ENCODE results near the gene KIF13A.

The KIF13A gene

GRCh38 chr6:17881085-17881858, 106.2 kb downstream of the KIF13A start:
- no peak overlapping the region for H3K27ac ChIP-seq
- no peak for DNase-seq (ENCODE audit: low read depth, low spot score)

- no peak overlapping the region for H3K27ac ChIP-seq
Observed at GRCh38 chr6:17879184-17879583, 108.3 kb downstream of the KIF13A start.

GRCh38 chr6:17878734-17879133, 108.7 kb downstream of the KIF13A start:
- H3K27ac ChIP-seq, result peak overlapping the region; percentile 47

More at GRCh38 chr6:17879184-17879583, 108.3 kb downstream of the KIF13A start:
- DNase-seq (ENCODE audit: low read depth, low spot score), result no peak

GRCh38 chr6:17877895-17878440, 109.5 kb downstream of the KIF13A start:
- no peak for DNase-seq (ENCODE audit: low read depth, low spot score)
- H3K27ac ChIP-seq, result peak overlapping the region; percentile 47

More at GRCh38 chr6:17878734-17879133, 108.7 kb downstream of the KIF13A start:
- no peak for DNase-seq (ENCODE audit: low read depth, low spot score)

- H3K27ac ChIP-seq, result peak overlapping the region; percentile 47
- DNase-seq (ENCODE audit: low read depth, low spot score), result no peak
Observed at GRCh38 chr6:17877196-17877894, 110.1 kb downstream of the KIF13A start.

GRCh38 chr6:17874753-17875152, 112.7 kb downstream of the KIF13A start:
- no peak overlapping the region for H3K27ac ChIP-seq

GRCh38 chr6:17872908-17873307, 114.5 kb downstream of the KIF13A start:
- DNase-seq (ENCODE audit: low read depth, low spot score), result no peak

More at GRCh38 chr6:17874753-17875152, 112.7 kb downstream of the KIF13A start:
- DNase-seq (ENCODE audit: low read depth, low spot score), result no peak

GRCh38 chr6:17871836-17872235, 115.6 kb downstream of the KIF13A start:
- H3K27ac ChIP-seq, result peak overlapping the region; percentile 95
- no peak for DNase-seq (ENCODE audit: low read depth, low spot score)

More at GRCh38 chr6:17872908-17873307, 114.5 kb downstream of the KIF13A start:
- no peak overlapping the region for H3K27ac ChIP-seq

- no peak for DNase-seq (ENCODE audit: low read depth, low spot score)
- H3K27ac ChIP-seq, result peak overlapping the region; percentile 95
Observed at GRCh38 chr6:17871189-17871519, 116.3 kb downstream of the KIF13A start.

GRCh38 chr6:17870300-17871188, 116.9 kb downstream of the KIF13A start:
- H3K27ac ChIP-seq, result peak overlapping the region; percentile 95
- no peak for DNase-seq (ENCODE audit: low read depth, low spot score)

GRCh38 chr6:17869753-17870050, 117.7 kb downstream of the KIF13A start:
- peak overlapping the region; percentile 95 for H3K27ac ChIP-seq

GRCh38 chr6:17869010-17869752, 118.3 kb downstream of the KIF13A start:
- peak overlapping the region; percentile 95 for H3K27ac ChIP-seq
- DNase-seq (ENCODE audit: low read depth, low spot score), result peak; percentile 44

More at GRCh38 chr6:17869753-17870050, 117.7 kb downstream of the KIF13A start:
- DNase-seq (ENCODE audit: low read depth, low spot score), result no peak

- no peak for DNase-seq (ENCODE audit: low read depth, low spot score)
- H3K27ac ChIP-seq, result peak overlapping the region; percentile 95
Observed at GRCh38 chr6:17867880-17868279, 119.6 kb downstream of the KIF13A start.

- H3K27ac ChIP-seq, result peak overlapping the region; percentile 95
- DNase-seq (ENCODE audit: low read depth, low spot score), result no peak
Observed at GRCh38 chr6:17866876-17867444, 120.5 kb downstream of the KIF13A start.

- peak overlapping the region; percentile 95 for H3K27ac ChIP-seq
- peak; percentile 90 for DNase-seq (ENCODE audit: low read depth, low spot score)
Observed at GRCh38 chr6:17865798-17866725, 121.4 kb downstream of the KIF13A start.

GRCh38 chr6:17865243-17865642, 122.2 kb downstream of the KIF13A start:
- DNase-seq (ENCODE audit: low read depth, low spot score), result peak; percentile 97
- peak overlapping the region; percentile 95 for H3K27ac ChIP-seq

- DNase-seq (ENCODE audit: low read depth, low spot score), result peak; percentile 92
- peak overlapping the region; percentile 95 for H3K27ac ChIP-seq
Observed at GRCh38 chr6:17863901-17864754, 123.3 kb downstream of the KIF13A start.

Measured in epithelial cell of prostate (primary cell).